PFSK-1 (cell line): ENCODE data around the gene DHFR.

ENCODE experiments used
- FOXP2 ChIP-seq: optimal IDR thresholded peaks from 2 replicates; pipeline ENCODE3; 2011; ENCODE audit warnings: borderline replicate concordance, control low read depth, inconsistent platforms; ENCODE audit not compliant: insufficient read depth; ENCODE audit errors: extremely low read length, extremely low read depth
- POLR2AphosphoS5 ChIP-seq: IDR thresholded peaks from 2 replicates; pipeline ENCODE4 v1.6.1; 2012; ENCODE audit warnings: low read depth, mild to moderate bottlenecking, control low read depth, low read length, moderate library complexity
- REST ChIP-seq, 2 experiments: IDR thresholded peaks; 2 replicates each; pipeline versions ENCODE4 v1.6.1 to v1.8.0; 2011 to 2012; ENCODE audit warnings: low read depth in 2 of 2, low read length in 2 of 2, control low read depth in 1 of 2, inconsistent platforms in 1 of 2, mild to moderate bottlenecking in 1 of 2, moderate library complexity in 1 of 2; ENCODE audit not compliant: insufficient read depth in 1 of 2
- SIN3A ChIP-seq: IDR thresholded peaks from 2 replicates; pipeline ENCODE4 v1.6.1; 2012; ENCODE audit warnings: mild to moderate bottlenecking, low read length, moderate library complexity, borderline replicate concordance; ENCODE audit not compliant: insufficient read depth
- TAF1 ChIP-seq: IDR thresholded peaks from 2 replicates; pipeline ENCODE4 v1.6.1; 2012; ENCODE audit warnings: low read length, control low read depth, borderline replicate concordance; ENCODE audit not compliant: insufficient read depth

- TF ChIP-seq POLR2AphosphoS5 (no peak), REST (IDR thresholded peaks at IDR 0.05; ENCODE audit: insufficient read depth in 1 of 2, low read depth in 2 of 2, low read length in 2 of 2) (no peak), FOXP2 (no peak), SIN3A (no peak), TAF1 (no peak)
These were observed 520 bp upstream of the DHFR start for GRCh38 chr5:80655231-80655774.
